ENCODE data around the gene GATA6. TPM values are rescaled to one million over a fixed set of nuclear protein-coding genes. Genes with fewer than 3 reads are reported as not detected.

The GATA6 gene
- total and polyA plus RNA-seq, 2 experiments from 2014 or later = 6.6 to 19.0 TPM

- WGBS, 2 experiments (ENCODE audit: low coverage in 1 of 2, low lambda C conversion rate in 2 of 2, missing lambda C conversion rate in 2 of 2) = 45 to 58% methylated on average over 2 of the region's 2 CpGs
These were observed 37.1 kb upstream of the GATA6 start for GRCh38 chr18:22132258-22132657.

GRCh38 chr18:22132763-22133162, 36.6 kb upstream of the GATA6 start:
- WGBS, 2 experiments (ENCODE audit: low coverage in 1 of 2, low lambda C conversion rate in 2 of 2, missing lambda C conversion rate in 2 of 2) = 57 to 72% methylated on average over 2 of the region's 2 CpGs

More at GRCh38 chr18:22132258-22132657, 37.1 kb upstream of the GATA6 start:
- Histone ChIP-seq H3K9me2 (ENCODE audit: insufficient read depth) (no peaks in the 10 kb centered on the region), H2AFZ (no peak overlapping the region), H3K9ac (no peak overlapping the region), H3K36me3 (ENCODE audit: low read depth) (no peaks in the 10 kb centered on the region), H3K4me1 (ENCODE audit: insufficient read depth) (no peaks in the 10 kb centered on the region), H3K79me2 (ENCODE audit: insufficient read depth) (no peaks in the 10 kb centered on the region), H3F3A (ENCODE audit: insufficient read depth) (no peaks in the 10 kb centered on the region), H3K9me3 (ENCODE audit: low read depth) (no peaks in the 10 kb centered on the region), H3K27me3 (replicated peaks; ENCODE audit: insufficient read depth) (peaks cover 31% of the 10 kb centered on the region), H3K4me2 (ENCODE audit: unreplicated experiment) (no peak overlapping the region), H4K20me1 (ENCODE audit: insufficient read depth) (no peaks in the 10 kb centered on the region), H3K27ac (no peak overlapping the region), H3K4me3 (no peak overlapping the region)
- TF ChIP-seq EZH2 (IDR thresholded peaks at IDR 0.05; ENCODE audit: insufficient read depth, poor library complexity, severe bottlenecking) = no peak
- in situ Hi-C loops (cut with MboI) = no loop called here
- no peak for DNase-seq

GRCh38 chr18:22136395-22136794, 33.0 kb upstream of the GATA6 start:
- Histone ChIP-seq H3K4me2 (ENCODE audit: unreplicated experiment) (no peak overlapping the region), H3K27me3 (replicated peaks; ENCODE audit: insufficient read depth) (peaks cover 22% of the 10 kb centered on the region; the same call in 1 of the 2 replicates), H3K27ac (no peak overlapping the region), H3F3A (ENCODE audit: insufficient read depth) (no peaks in the 10 kb centered on the region), H3K9ac (no peak overlapping the region), H4K20me1 (ENCODE audit: insufficient read depth) (no peaks in the 10 kb centered on the region), H3K79me2 (ENCODE audit: insufficient read depth) (no peaks in the 10 kb centered on the region), H2AFZ (no peak overlapping the region), H3K4me1 (ENCODE audit: insufficient read depth) (no peaks in the 10 kb centered on the region), H3K36me3 (ENCODE audit: low read depth) (no peaks in the 10 kb centered on the region), H3K9me3 (ENCODE audit: low read depth) (no peaks in the 10 kb centered on the region), H3K4me3 (no peak overlapping the region), H3K9me2 (ENCODE audit: insufficient read depth) (no peaks in the 10 kb centered on the region)
- 25 to 26% methylated on average over 4 of the region's 4 CpGs for WGBS, 2 experiments (ENCODE audit: low coverage in 1 of 2, low lambda C conversion rate in 2 of 2, missing lambda C conversion rate in 2 of 2)
- DNase-seq = peak; percentile 23
- TF ChIP-seq EZH2 (IDR thresholded peaks at IDR 0.05; ENCODE audit: insufficient read depth, poor library complexity, severe bottlenecking) (no peak), EZH2phosphoT487 (IDR thresholded peaks at IDR 0.05; ENCODE audit: insufficient read depth, low read depth) (no peak)
- in situ Hi-C loops (cut with MboI) = no loop called here

More at GRCh38 chr18:22132763-22133162, 36.6 kb upstream of the GATA6 start:
- Histone ChIP-seq H3K27me3 (replicated peaks; ENCODE audit: insufficient read depth) (peaks cover 31% of the 10 kb centered on the region), H2AFZ (no peak overlapping the region), H3K4me3 (no peak overlapping the region), H3K9ac (no peak overlapping the region), H3K27ac (no peak overlapping the region), H4K20me1 (ENCODE audit: insufficient read depth) (no peaks in the 10 kb centered on the region), H3K4me1 (ENCODE audit: insufficient read depth) (no peaks in the 10 kb centered on the region), H3K36me3 (ENCODE audit: low read depth) (no peaks in the 10 kb centered on the region), H3K9me3 (ENCODE audit: low read depth) (no peaks in the 10 kb centered on the region), H3K79me2 (ENCODE audit: insufficient read depth) (no peaks in the 10 kb centered on the region), H3F3A (ENCODE audit: insufficient read depth) (no peaks in the 10 kb centered on the region), H3K9me2 (ENCODE audit: insufficient read depth) (no peaks in the 10 kb centered on the region), H3K4me2 (ENCODE audit: unreplicated experiment) (no peak overlapping the region)
- TF ChIP-seq EZH2phosphoT487 (IDR thresholded peaks at IDR 0.05; ENCODE audit: insufficient read depth, low read depth) = no peak
- no peak for TF ChIP-seq EZH2 (IDR thresholded peaks at IDR 0.05; ENCODE audit: insufficient read depth, poor library complexity, severe bottlenecking)
- no peak for DNase-seq
- in situ Hi-C loops (cut with MboI) = no loop called here

GRCh38 chr18:22141211-22141610, 28.2 kb upstream of the GATA6 start:
- peak; percentile 13 for DNase-seq
- Histone ChIP-seq H3K9me3 (ENCODE audit: low read depth) (no peaks in the 10 kb centered on the region), H3K4me1 (ENCODE audit: insufficient read depth) (no peaks in the 10 kb centered on the region), H3K36me3 (ENCODE audit: low read depth) (no peaks in the 10 kb centered on the region), H3K9me2 (ENCODE audit: insufficient read depth) (no peaks in the 10 kb centered on the region), H3F3A (ENCODE audit: insufficient read depth) (no peaks in the 10 kb centered on the region), H3K4me3 (no peak overlapping the region), H3K79me2 (ENCODE audit: insufficient read depth) (no peaks in the 10 kb centered on the region), H3K27ac (no peak overlapping the region), H4K20me1 (ENCODE audit: insufficient read depth) (no peaks in the 10 kb centered on the region), H3K4me2 (ENCODE audit: unreplicated experiment) (no peak overlapping the region), H3K9ac (no peak overlapping the region), H2AFZ (no peak overlapping the region), H3K27me3 (replicated peaks; ENCODE audit: insufficient read depth) (peaks cover 28% of the 10 kb centered on the region; the same call in 1 of the 2 replicates)
- TF ChIP-seq EZH2 (IDR thresholded peaks at IDR 0.05; ENCODE audit: insufficient read depth, poor library complexity, severe bottlenecking) (no peak), EZH2phosphoT487 (IDR thresholded peaks at IDR 0.05; ENCODE audit: insufficient read depth, low read depth) (no peak)
- WGBS, 2 experiments (ENCODE audit: low coverage in 1 of 2, low lambda C conversion rate in 2 of 2, missing lambda C conversion rate in 2 of 2) = 59 to 67% methylated on average over 4 of the region's 4 CpGs
- in situ Hi-C loops (cut with MboI) = no loop called here

Measured in GM23248 (cell line).